Loucy (cell line): ENCODE measurements around the gene DLGAP4.

Source experiments
- H2AFZ ChIP-seq: fragments of 200-600 bp; sonication (generic); 2 replicates; pipeline ENCODE4 v1.6.0; 2016; ENCODE audit warnings: antibody characterized with exemption, mild to moderate bottlenecking, low read length, moderate library complexity
- H3F3A ChIP-seq: fragments of 200-600 bp; 2 replicates; pipeline ENCODE4 v1.6.0; 2016; ENCODE audit warnings: antibody characterized with exemption, low read depth, mild to moderate bottlenecking
- H3K27me3 ChIP-seq: fragments of 200-600 bp; sonication (generic); 2 replicates; pipeline ENCODE4 v1.6.1; 2014; ENCODE audit warnings: low read length, mild to moderate bottlenecking; ENCODE audit not compliant: insufficient read depth, poor library complexity, severe bottlenecking
- H3K36me3 ChIP-seq: fragments of 200-600 bp; sonication (generic); 2 replicates; pipeline ENCODE4 v1.6.1; 2016; ENCODE audit warnings: low read length; ENCODE audit not compliant: insufficient read depth
- H3K4me1 ChIP-seq: fragments of 200-600 bp; sonication (generic); 2 replicates; pipeline ENCODE4 v1.5.1; 2014; ENCODE audit warnings: low read length, mild to moderate bottlenecking; ENCODE audit not compliant: insufficient read depth, poor library complexity, severe bottlenecking
- H3K4me2 ChIP-seq: fragments of 200-600 bp; sonication (generic); 2 replicates; pipeline ENCODE4 v1.6.0; 2014; ENCODE audit warnings: antibody characterized with exemption, low read length, low read depth, mild to moderate bottlenecking; ENCODE audit not compliant: poor library complexity, severe bottlenecking
- H3K4me3 ChIP-seq: fragments of 200-600 bp; sonication (generic); 2 replicates; pipeline ENCODE4 v1.5.1; 2014; ENCODE audit warnings: low read length, mild to moderate bottlenecking, mixed read lengths; ENCODE audit not compliant: poor library complexity, severe bottlenecking
- H3K79me2 ChIP-seq: fragments of 200-600 bp; sonication (generic); 2 replicates; pipeline ENCODE4 v1.6.1; 2014; ENCODE audit warnings: low read length; ENCODE audit not compliant: insufficient read depth
- H3K9ac ChIP-seq: fragments of 200-600 bp; sonication (generic); 2 replicates; pipeline ENCODE4 v1.6.0; 2014; ENCODE audit warnings: mild to moderate bottlenecking, low read depth, low read length, moderate library complexity; ENCODE audit not compliant: poor library complexity, severe bottlenecking
- H3K9me2 ChIP-seq: fragments of 200-600 bp; sonication (generic); replicated peaks from 2 replicates; pipeline ENCODE4 v1.6.1; 2016; ENCODE audit warnings: low read depth, low read length, mixed read lengths
- H3K9me3 ChIP-seq: fragments of 200-600 bp; sonication (generic); 2 replicates; pipeline ENCODE4 v1.6.1; 2014; ENCODE audit warnings: mild to moderate bottlenecking, antibody characterized with exemption, low read length, low read depth; ENCODE audit not compliant: insufficient read depth
- H4K20me1 ChIP-seq: fragments of 200-600 bp; sonication (generic); 2 replicates; pipeline ENCODE4 v1.6.0; 2014; ENCODE audit warnings: antibody characterized with exemption, low read length, mild to moderate bottlenecking; ENCODE audit not compliant: insufficient read depth, poor library complexity, severe bottlenecking
- CTCF ChIP-seq: fragments of 200-600 bp; sonication (generic); conservative IDR thresholded peaks from 2 replicates; pipeline ENCODE4 v1.5.1; 2014; ENCODE audit warnings: mild to moderate bottlenecking, antibody characterized with exemption, low read length
- EZH2phosphoT487 ChIP-seq: fragments of 200-600 bp; IDR thresholded peaks from 2 replicates; pipeline ENCODE4 v1.6.1; 2018; ENCODE audit warnings: antibody characterized with exemption, mild to moderate bottlenecking, moderate library complexity, borderline replicate concordance

The DLGAP4 gene

GRCh38 chr20:36320898-36321695 lies 15.0 kb downstream of the DLGAP4 start:
- no peaks in the 10 kb centered on the region for H4K20me1 ChIP-seq
- H3K9ac ChIP-seq, result no peak overlapping the region
- H3K4me3 ChIP-seq, result no peak overlapping the region
- no peaks in the 10 kb centered on the region for H3K79me2 ChIP-seq
- H2AFZ ChIP-seq, result no peak overlapping the region
- no peaks in the 10 kb centered on the region for H3K27me3 ChIP-seq
- no peaks in the 10 kb centered on the region for H3K9me2 ChIP-seq
- no peak overlapping the region for H3K4me2 ChIP-seq
- H3F3A ChIP-seq, result no peaks in the 10 kb centered on the region
- no peaks in the 10 kb centered on the region for H3K36me3 ChIP-seq
- TF ChIP-seq CTCF (no peak), EZH2phosphoT487 (no peak)
- H3K9me3 ChIP-seq, result no peaks in the 10 kb centered on the region
- H3K4me1 ChIP-seq, result no peaks in the 10 kb centered on the region

GRCh38 chr20:36322131-36322530 lies 16.0 kb downstream of the DLGAP4 start:
- no peaks in the 10 kb centered on the region for H3K4me1 ChIP-seq
- no peaks in the 10 kb centered on the region for H3F3A ChIP-seq
- H3K9ac ChIP-seq, result no peak overlapping the region
- TF ChIP-seq CTCF, result no peak
- TF ChIP-seq EZH2phosphoT487, result no peak
- no peak overlapping the region for H3K4me3 ChIP-seq
- H4K20me1 ChIP-seq, result no peaks in the 10 kb centered on the region
- H3K9me2 ChIP-seq, result no peaks in the 10 kb centered on the region
- H3K79me2 ChIP-seq, result no peaks in the 10 kb centered on the region
- H2AFZ ChIP-seq, result no peak overlapping the region
- no peaks in the 10 kb centered on the region for H3K9me3 ChIP-seq
- no peaks in the 10 kb centered on the region for H3K36me3 ChIP-seq
- H3K4me2 ChIP-seq, result no peak overlapping the region
- H3K27me3 ChIP-seq, result no peaks in the 10 kb centered on the region

GRCh38 chr20:36330091-36330490 lies 24.0 kb downstream of the DLGAP4 start:
- no peak overlapping the region for H2AFZ ChIP-seq
- H3K4me2 ChIP-seq, result no peak overlapping the region
- TF ChIP-seq EZH2phosphoT487 (no peak), CTCF (no peak)
- H4K20me1 ChIP-seq, result no peaks in the 10 kb centered on the region
- no peaks in the 10 kb centered on the region for H3K36me3 ChIP-seq
- no peaks in the 10 kb centered on the region for H3K9me2 ChIP-seq
- no peaks in the 10 kb centered on the region for H3K27me3 ChIP-seq
- H3K9me3 ChIP-seq, result no peaks in the 10 kb centered on the region
- H3K79me2 ChIP-seq, result no peaks in the 10 kb centered on the region
- H3K4me1 ChIP-seq, result no peaks in the 10 kb centered on the region
- no peak overlapping the region for H3K4me3 ChIP-seq
- H3K9ac ChIP-seq, result no peak overlapping the region
- no peaks in the 10 kb centered on the region for H3F3A ChIP-seq
